GM12801 (cell line): ENCODE measurements around the gene TOLLIP.

Source experiments
- CTCF ChIP-seq: IDR thresholded peaks from one replicate; pipeline ENCODE4 v1.5.1; 2011; ENCODE audit warnings: control low read depth; ENCODE audit not compliant: insufficient read length; ENCODE audit errors: extremely low read depth

TOLLIP gene

GRCh38 chr11:1306186-1307162, 3.0 kb downstream of the TOLLIP start:
- TF ChIP-seq CTCF = no peak

DNA sequence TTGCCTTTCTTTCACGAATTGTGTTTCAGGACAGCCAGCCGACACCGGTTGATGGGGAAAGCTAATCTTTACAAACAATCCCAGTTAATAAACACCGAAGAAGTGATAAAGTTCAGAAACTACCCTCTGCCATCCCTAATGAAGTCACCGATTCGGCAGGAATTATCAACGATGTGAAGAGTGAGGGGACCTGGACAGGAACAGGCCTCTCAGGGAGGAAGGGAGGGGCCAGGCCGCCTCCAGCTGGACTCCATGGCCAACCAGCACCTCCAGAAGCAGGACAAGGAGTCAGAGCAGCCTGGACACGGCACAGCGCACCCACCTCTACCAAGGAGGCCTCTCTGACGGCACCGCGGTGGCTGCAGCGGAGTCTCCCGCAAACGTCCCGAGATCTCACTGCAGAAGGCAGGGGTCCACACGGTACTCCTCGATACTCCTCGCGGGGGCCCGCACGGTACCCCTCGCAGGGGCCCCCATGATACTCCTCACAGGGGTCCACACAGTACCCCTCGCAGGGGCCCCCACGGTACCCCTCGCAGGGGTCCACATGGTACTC, 3.9 kb downstream of the TOLLIP start:
- TF ChIP-seq CTCF = no peak

DNA sequence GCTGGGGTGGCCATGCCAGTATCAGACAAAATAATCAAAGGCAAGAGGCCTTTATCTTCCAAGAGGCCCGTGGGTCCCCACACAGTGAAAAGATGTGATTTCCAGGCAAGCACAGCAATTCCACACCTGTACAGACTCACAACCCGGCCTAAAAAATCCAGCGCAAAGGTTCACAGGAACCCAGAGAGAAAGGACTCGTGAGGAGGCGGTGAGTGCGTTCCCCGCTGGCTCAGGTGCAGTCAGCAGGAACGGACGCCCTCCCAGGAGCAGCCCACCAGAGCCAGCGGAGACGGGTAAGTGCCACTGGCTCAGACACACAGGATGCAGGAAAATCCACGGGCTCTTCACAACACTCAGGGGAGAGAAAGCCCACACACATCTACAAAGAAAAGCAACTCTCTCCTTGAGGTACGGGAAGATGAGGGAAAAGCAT, 4.4 kb downstream of the TOLLIP start:
- no peak for TF ChIP-seq CTCF

DNA sequence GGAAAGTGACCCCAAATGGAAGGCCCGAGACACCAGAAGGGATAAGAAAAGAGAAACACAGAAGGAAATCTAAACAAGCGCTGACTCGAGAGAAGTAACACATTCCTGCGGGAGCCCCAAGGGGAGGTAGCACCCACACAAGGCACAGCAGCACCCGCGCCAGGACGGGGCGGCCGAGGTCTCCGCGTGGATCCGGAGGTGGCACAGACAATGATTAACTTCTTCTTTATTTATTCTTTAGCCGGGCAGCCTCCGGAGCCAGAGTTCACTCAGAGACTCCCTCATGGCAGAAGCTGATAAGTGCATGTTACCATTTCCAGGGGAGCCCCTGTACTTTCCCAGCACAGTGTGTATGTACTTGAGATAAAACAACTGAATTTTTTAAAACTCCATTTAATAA, 5.1 kb downstream of the TOLLIP start:
- TF ChIP-seq CTCF = no peak

- no peak for TF ChIP-seq CTCF
Observed at GRCh38 chr11:1303973-1304372, 5.5 kb downstream of the TOLLIP start.

- TF ChIP-seq CTCF = no peak
Observed at GRCh38 chr11:1303126-1303821, 6.2 kb downstream of the TOLLIP start.

GRCh38 chr11:1302461-1303125, 6.8 kb downstream of the TOLLIP start:
- no peak for TF ChIP-seq CTCF
